Glomerular visceral epithelial cell (primary cell): ENCODE results near the gene BIN2.
"Not testable (repeated sequence)": the region's sequence is repeated elsewhere in the genome, so short reads cannot be mapped to it uniquely, and the experiment has no call there.

Experiments used
- DNase-seq: peaks from one replicate; pipeline ENCODE4 v3.0.0-alpha.2; 2016; ENCODE audit errors: extremely low spot score

BIN2 gene

GRCh38 chr12:51345681-51346080 is 21.7 kb upstream of the BIN2 start:
- peak; percentile 37 for DNase-seq

GRCh38 chr12:51343201-51343600 is 19.2 kb upstream of the BIN2 start:
- no peak for DNase-seq

GRCh38 chr12:51342416-51342815 is 18.4 kb upstream of the BIN2 start:
- no peak for DNase-seq

GRCh38 chr12:51341251-51342007 is 17.5 kb upstream of the BIN2 start:
- peak; percentile 69 for DNase-seq

GRCh38 chr12:51339750-51340149 is 15.8 kb upstream of the BIN2 start:
- no peak for DNase-seq

GRCh38 chr12:51337336-51337735 is 13.4 kb upstream of the BIN2 start:
- DNase-seq, result not testable (repeated sequence)

GRCh38 chr12:51335931-51336330 is 12.0 kb upstream of the BIN2 start:
- no peak for DNase-seq

- no peak for DNase-seq
These were observed 10.8 kb upstream of the BIN2 start for GRCh38 chr12:51334764-51335163.

- DNase-seq, result no peak
These were observed 9.6 kb upstream of the BIN2 start for GRCh38 chr12:51333536-51333935.

GRCh38 chr12:51330186-51330585 is 6.2 kb upstream of the BIN2 start:
- DNase-seq, result no peak

- no peak for DNase-seq
These were observed 5.8 kb upstream of the BIN2 start for GRCh38 chr12:51329742-51330141.

- no peak for DNase-seq
These were observed 4.6 kb upstream of the BIN2 start for GRCh38 chr12:51328587-51328986.

- no peak for DNase-seq
These were observed 2.9 kb upstream of the BIN2 start for GRCh38 chr12:51326698-51327439.

GRCh38 chr12:51324953-51325352 is 979 bp upstream of the BIN2 start:
- no peak for DNase-seq

GRCh38 chr12:51323317-51323960 is 535 bp downstream of the BIN2 start:
- no peak for DNase-seq

- DNase-seq, result no peak
These were observed 1.5 kb downstream of the BIN2 start for GRCh38 chr12:51322452-51322851.

GRCh38 chr12:51321882-51322281 is 2.1 kb downstream of the BIN2 start:
- no peak for DNase-seq

- no peak for DNase-seq
These were observed 3.2 kb downstream of the BIN2 start for GRCh38 chr12:51320695-51321320.

- DNase-seq, result no peak
These were observed 3.7 kb downstream of the BIN2 start for GRCh38 chr12:51320311-51320694.

- DNase-seq, result no peak
These were observed 5.0 kb downstream of the BIN2 start for GRCh38 chr12:51318846-51319599.

GRCh38 chr12:51318057-51318806 is 5.7 kb downstream of the BIN2 start:
- DNase-seq, result not testable (repeated sequence)
